Stimulated activated CD4-positive, alpha-beta T cell treated with anti-CD3 and anti-CD28 coated beads, Interleukin-12 subunit alpha, Interleukin-12 subunit beta, amount 100 ng/mL, for 4 hours (primary cell): ENCODE data around the gene ENHO.
"Not testable (repeated sequence)": the region's sequence is repeated elsewhere in the genome, so short reads cannot be mapped to it uniquely, and the experiment has no call there.

Experiments used
- DNase-seq: peaks from one replicate; pipeline ENCODE4 v3.0.0-alpha.2; 2020

ENHO gene

GRCh38 chr9:34555002-34555348 lies 32.2 kb upstream of the ENHO start:
- no peak for DNase-seq

- no peak for DNase-seq
Observed at GRCh38 chr9:34554211-34555001, 31.6 kb upstream of the ENHO start.

GRCh38 chr9:34553511-34554021 lies 30.8 kb upstream of the ENHO start:
- DNase-seq = no peak

GRCh38 chr9:34552986-34553385 lies 30.2 kb upstream of the ENHO start:
- DNase-seq = no peak

- DNase-seq = no peak
Observed at GRCh38 chr9:34552606-34552981, 29.8 kb upstream of the ENHO start.

- no peak for DNase-seq
Observed at GRCh38 chr9:34551751-34552605, 29.2 kb upstream of the ENHO start.

GRCh38 chr9:34550681-34551270 lies 28.0 kb upstream of the ENHO start:
- DNase-seq = no peak

GRCh38 chr9:34550016-34550680 lies 27.4 kb upstream of the ENHO start:
- no peak for DNase-seq

- no peak for DNase-seq
Observed at GRCh38 chr9:34549407-34549732, 26.6 kb upstream of the ENHO start.

- DNase-seq = peak; percentile 30
Observed at GRCh38 chr9:34547960-34548611, 25.3 kb upstream of the ENHO start.

GRCh38 chr9:34546834-34547827 lies 24.3 kb upstream of the ENHO start:
- peak; percentile 42 for DNase-seq

GRCh38 chr9:34546102-34546833 lies 23.5 kb upstream of the ENHO start:
- no peak for DNase-seq

- DNase-seq = no peak
Observed at GRCh38 chr9:34545497-34545896, 22.7 kb upstream of the ENHO start.

GRCh38 chr9:34544035-34544434 lies 21.2 kb upstream of the ENHO start:
- DNase-seq = no peak

GRCh38 chr9:34541540-34541939 lies 18.8 kb upstream of the ENHO start:
- DNase-seq = no peak

GRCh38 chr9:34540827-34541226 lies 18.0 kb upstream of the ENHO start:
- DNase-seq = no peak

- no peak for DNase-seq
Observed at GRCh38 chr9:34536685-34537084, 13.9 kb upstream of the ENHO start.

- DNase-seq = not testable (repeated sequence)
Observed at GRCh38 chr9:34532041-34532440, 9.3 kb upstream of the ENHO start.

- DNase-seq = no peak
Observed at GRCh38 chr9:34526026-34526425, 3.2 kb upstream of the ENHO start.

GRCh38 chr9:34524349-34524748 lies 1.6 kb upstream of the ENHO start:
- DNase-seq = no peak
